CD1c-positive myeloid dendritic cell (primary cell): ENCODE measurements around the gene STAT1.
"Not testable (repeated sequence)": the region's sequence is repeated elsewhere in the genome, so short reads cannot be mapped to it uniquely, and the experiment has no call there.

ENCODE experiments used
- DNase-seq: peaks from one replicate; pipeline ENCODE4 v3.0.0-alpha.2; 2016; ENCODE audit errors: extremely low spot score

Gene STAT1

DNA sequence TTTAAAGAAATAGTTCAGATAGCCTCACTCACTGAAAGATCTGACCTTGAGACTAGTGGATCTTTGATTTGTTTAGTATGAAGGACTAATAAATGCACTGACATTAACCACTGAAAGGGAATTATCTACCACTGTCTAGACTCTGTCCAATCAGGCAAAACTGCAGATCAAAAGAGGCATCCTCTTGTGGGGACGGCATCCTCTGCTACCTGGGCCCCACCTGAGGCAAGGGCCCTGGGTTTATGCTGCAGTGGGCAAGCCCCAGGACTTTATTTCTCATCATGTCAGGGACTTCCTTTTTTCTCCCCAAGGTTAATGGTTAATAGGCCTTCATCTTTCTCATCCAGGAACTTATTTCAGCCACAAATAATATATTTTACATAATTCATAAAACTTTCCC is 32.2 kb downstream of the STAT1 start:
- no peak for DNase-seq

DNA sequence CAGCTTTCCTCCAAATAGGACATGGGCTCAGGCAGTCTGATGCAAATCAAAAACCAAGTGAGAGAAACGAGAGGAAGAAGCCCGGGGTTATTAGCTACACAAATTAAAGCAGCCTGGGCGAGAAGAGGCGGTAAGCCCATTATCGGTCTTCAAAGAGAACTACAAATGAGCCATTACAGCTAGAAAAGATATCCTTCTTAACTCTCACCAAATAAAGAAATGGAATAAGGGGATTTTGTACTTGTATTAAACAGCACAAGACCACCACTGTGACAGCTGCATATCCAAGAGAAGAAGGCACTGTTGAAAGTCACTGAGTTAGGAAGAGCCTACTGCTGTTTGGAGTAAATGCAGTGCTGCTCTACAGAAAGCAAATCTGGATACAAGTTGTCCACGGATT is 32.6 kb downstream of the STAT1 start:
- no peak for DNase-seq

DNA sequence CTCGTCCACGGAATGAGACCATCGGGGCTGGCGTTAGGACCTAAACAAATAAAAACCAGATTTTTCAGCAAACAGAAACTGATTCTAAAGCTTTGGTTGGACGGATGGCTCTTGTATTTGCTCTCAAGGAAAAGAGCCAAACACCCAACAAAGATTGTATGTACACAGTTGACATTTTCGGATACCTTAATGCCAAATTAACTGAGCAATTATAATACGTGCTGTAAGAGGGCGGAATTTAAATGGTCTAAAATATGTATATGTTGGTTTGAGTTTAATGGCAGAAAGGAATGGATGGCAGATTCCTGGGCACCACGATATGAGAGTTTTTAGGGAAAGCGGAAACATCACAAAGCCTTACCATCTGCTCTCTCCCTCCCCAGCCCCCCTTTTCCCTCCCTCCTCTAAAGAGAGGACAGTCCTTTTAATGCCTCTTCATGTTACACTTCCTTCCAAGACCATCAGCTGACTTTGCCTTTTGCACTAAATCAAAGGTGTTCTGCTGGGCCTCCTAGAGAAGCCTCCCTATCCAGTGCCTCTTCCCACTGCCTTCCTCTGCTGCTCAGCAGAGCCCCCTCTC is 33.3 kb downstream of the STAT1 start:
- no peak for DNase-seq

DNA sequence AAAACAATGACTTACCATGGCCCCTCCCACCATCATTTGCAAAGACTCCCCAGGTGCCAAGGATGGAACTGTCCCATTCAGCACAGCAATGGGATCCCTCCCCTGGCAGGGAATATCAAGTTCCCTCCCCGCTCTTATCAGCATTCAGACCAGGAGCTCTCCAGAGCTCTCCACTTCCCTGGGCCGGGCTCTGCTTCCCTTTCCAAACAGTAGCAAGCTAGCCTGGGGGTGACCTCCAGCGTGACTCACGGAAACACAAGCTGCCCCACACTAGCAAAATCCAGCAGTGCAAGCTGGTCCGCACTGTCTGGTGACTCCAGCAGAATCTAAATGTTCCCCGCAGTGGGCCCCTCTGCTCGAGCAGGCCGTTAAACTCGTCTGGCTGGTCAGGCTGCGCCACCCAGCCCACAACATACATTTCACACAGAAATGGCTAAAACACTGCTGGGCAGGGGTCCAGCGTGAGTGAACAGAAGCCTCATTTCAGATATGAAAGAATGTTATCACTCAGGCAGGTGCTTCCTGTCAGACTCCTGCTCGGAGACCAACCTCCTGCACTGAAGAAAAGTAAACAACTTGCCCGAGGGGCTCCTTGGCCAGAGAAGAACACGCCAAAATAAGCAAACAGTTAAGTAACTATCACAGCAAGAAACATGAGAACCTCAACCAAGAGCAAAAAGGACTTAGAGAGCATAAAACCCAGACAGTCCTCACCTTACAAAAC is 33.9 kb downstream of the STAT1 start:
- no peak for DNase-seq

DNA sequence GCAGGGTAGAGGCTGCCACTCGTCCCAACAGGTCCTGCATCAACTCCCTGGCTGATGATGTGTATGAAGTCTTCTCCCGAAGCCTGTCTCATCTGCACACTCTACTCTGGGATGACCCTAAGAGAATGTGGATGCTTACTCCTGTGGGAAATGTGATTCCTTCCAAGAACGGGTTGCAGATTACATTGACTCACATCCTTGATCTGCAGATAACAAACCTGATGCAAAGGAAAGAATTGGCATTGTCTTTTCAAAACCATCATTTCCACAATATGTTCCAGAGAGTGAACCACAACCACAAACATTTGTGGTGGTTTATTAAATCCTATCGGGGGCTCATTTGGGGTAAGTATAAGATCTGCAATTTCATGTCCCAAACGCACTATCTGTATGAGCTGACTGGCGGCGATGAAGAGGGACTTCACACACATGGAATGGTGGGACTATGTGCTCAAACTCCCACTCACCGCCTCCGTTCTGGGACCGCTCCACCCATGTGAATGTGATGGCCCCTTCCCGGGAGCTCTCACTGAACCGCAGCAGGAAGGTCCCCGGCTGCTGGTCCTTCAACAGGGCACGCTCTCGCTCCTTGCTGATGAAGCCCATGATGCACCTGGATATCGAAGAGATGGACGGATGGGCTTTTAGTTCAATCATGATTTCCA is 35.5 kb downstream of the STAT1 start:
- DNase-seq = no peak

DNA sequence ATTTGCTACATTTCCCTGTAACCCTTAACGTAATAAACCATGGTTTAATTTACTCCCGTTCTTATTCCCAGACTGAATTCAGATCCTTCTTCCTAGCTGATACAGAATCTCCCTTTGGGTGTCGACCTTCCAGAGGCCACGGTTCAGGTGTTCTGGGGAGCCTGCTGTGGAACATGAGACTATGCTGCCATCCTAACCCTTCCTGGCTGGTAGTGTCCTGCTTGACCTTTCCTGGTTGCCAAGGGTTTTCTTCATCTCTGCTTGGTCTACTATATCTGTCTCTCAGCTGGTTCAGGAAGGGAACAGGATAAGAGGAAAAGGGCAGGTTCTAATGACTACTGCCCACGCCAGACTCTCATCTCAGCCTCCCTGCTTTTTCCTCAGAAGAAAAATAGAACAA is 36.5 kb downstream of the STAT1 start:
- no peak for DNase-seq

DNA sequence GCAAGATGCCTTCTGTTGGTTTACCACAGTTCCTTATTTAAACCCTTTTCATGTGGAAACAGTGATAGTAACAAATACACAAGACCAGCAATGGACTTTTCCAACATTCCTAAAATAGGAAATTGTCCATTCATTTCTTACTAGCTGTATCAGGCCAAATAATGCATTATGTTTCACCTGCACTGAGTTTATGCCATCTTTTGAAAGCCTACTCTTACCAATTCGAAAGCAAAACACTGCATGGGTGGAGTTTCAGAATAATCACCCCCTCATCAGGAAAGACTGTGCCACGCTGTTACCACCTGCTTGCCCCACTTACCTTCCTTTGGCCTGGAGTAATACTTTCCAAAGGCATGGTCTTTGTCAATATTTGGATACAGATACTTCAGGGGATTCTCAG is 37.5 kb downstream of the STAT1 start:
- no peak for DNase-seq

DNA sequence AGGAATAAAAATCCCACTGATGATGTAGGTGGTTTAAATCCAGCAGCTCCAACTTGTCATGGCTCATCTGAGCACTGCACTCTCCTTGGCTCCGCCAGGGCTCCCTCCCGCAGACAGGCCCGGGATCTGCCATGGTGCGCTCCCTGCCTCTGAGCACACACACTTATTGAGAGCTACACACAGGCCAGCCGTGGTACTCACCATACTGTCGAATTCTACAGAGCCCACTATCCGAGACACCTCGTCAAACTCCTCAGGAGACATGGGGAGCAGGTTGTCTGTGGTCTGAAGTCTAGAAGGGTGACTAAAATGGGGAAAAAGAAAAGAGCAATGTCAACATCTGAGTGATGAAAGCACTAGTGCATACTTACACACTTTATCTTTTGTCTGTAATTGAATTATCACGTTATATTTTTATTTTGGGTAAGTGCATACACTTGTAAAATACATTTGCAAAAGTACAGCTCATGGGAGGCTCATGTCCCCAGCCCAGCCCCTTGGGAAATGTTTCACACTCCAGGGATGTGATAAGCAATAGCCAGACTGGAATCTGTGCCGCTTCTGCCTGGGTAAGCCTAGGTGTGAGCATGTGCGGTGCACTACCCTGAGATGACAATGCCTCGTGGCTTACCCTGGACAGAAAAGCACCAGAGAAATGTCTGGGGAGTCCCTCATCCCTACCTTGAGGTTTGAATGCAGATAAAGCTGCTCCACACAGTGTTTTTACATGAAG is 39.2 kb downstream of the STAT1 start:
- DNase-seq = no peak

DNA sequence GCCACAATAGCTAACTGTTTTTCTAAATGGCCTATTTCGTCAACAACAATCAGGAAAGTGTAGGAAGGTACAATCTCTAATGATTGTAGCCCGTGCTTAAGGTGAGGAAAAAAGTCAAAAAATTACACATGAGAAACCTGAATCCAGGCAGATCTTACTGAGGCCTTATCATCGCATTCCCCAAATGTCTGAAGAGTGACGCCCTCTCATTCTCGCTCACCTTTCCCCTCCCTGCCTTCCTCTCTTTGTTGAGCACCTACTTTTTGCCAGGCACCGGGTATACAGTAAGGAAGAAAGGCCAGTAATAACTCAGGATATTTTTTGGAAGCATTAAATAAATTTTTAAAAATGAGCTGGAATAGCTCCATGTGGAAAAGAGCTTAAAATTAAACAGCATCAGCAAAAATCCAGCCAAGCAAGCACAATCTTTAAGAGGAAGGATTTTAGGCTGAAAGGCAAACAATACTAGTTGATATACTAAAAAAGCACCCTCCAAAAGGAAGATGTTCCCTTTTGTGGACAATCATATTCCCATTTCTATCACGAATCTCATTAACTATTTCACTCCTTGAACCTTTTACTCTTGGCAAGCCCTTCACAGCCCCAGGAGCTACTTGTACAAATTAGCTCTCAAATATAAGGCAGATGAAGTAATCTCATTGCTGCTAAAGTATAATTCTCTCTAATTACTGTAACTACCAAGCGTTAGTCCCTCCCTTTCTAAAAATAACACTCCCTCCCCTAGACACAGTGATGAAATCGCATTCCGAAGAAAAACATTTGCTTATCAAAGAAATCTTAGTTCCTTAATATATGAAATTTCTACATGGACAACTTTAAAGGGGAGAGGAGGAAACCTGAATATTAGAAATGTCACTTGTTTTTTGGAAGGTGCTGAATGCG is 40.0 kb downstream of the STAT1 start:
- DNase-seq = no peak

DNA sequence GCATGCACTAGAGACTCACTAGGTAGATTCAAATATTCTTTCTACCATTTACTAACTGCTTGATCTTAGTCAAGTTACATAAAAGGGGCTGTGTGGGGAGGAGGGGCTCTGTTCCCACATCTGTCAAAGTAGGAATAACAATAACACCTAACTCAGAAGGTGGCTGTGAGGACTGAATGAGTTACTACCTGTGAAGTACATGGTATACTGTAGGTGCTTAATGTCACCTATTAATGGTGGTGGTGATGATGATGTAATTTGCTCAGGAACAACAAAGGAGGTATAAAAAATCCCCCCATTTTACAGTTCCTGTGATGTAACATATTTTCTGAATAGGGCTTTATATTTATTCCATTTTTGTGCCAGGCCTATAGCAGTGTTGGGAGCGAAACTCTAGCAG is 40.7 kb downstream of the STAT1 start:
- DNase-seq = no peak

DNA sequence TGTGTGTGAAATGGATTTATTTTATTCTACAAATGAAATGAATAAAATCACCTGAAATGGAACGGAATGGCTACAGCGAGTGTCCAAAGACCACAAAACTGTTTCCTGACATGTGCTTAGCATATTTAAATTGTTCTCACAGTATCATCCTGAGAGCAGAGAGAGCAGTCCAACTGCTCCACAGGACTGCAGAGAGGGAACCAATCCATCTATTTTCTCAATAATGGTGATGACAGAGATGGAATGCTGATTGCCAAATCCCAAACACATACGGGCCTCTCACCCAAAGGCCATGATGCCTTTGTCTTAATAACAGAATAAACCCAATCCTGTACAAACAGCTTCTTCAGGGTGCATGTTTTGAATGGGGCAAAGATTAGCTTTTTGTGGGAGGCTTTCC is 41.1 kb downstream of the STAT1 start:
- DNase-seq = no peak

DNA sequence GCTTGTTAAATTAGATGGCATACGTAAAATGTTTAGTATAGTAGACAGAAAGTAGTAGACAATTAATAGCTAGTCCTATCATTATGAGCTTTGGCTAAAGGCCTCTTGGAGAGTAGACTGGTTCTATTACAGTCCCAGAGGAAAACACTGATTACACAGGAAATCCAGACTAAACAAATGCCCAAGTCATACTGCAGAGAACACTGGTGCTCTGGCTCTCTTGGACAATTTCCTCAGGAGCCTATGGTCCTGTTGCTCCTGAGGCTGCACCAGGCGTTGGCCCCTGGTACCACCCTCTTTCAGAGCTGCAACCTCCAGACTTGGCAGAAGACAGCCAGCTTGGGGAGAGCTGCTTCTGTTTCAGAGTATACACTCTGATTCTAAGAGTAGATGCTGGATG is 41.8 kb downstream of the STAT1 start:
- DNase-seq = no peak

DNA sequence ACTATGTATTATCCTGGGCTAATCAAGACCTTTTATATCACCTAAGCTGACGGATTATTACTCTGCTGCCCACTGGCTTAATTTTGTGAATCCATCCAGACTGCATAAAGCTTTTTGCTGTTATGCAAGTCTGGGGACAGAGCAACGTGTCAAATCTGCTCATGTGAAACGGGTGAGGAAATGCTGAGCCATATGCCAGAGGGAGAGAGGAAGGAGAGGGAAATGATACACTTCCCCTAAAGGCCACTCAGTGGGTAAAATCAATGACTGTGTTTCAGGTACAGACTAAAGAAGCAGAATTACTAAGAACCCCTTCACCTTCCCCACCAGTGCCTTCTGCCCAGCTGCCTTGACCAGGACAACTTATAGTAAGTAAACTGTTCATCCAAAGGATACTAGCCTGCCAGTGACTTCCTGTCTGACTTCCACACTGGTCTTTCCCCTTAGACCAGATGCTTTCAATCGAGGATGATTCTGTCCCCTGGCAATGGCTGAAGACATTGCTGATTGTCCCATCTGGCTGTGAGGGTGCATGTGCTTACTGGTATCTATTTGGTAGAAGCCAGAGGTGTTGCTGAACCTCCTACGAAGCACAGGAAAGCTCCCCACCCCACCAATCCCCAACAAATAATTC is 43.0 kb downstream of the STAT1 start:
- peak; percentile 35 for DNase-seq

DNA sequence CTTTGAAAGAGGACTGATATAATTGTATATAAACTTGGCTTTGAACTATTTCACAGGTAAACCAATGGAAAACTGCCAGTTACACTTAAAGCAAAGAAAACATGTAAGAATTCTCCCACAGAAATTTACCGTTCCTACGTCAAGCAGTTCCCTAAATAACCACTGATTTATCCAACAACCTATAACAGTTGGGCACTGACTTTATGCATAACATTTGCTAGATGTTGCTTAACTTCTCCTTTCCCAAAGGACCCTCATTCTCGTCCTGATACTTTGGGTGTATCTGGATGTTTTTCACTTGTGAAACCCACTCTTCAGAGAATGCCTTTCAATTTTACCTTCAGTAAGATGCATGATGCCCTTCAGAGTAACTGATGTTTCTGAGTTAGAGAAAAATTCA is 43.8 kb downstream of the STAT1 start:
- peak; percentile 6 for DNase-seq

DNA sequence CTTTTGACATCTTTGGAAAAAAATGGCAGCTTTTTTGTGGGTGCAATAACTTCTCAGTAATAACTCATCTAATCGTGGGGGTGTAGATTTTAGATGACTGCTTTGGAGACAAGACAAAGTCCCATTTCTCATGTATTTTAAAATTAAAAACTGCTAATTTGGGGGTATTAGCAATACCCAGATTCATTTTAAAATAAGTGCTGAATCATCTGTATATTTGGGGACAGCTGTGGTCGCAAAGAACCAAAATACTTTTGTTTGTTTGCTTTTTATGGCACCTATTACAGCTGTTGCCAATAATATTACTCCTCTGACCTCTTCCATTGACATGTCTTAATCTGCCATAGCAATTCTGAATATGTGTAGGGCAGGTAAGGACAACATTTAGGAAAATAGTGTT is 45.4 kb downstream of the STAT1 start:
- no peak for DNase-seq

DNA sequence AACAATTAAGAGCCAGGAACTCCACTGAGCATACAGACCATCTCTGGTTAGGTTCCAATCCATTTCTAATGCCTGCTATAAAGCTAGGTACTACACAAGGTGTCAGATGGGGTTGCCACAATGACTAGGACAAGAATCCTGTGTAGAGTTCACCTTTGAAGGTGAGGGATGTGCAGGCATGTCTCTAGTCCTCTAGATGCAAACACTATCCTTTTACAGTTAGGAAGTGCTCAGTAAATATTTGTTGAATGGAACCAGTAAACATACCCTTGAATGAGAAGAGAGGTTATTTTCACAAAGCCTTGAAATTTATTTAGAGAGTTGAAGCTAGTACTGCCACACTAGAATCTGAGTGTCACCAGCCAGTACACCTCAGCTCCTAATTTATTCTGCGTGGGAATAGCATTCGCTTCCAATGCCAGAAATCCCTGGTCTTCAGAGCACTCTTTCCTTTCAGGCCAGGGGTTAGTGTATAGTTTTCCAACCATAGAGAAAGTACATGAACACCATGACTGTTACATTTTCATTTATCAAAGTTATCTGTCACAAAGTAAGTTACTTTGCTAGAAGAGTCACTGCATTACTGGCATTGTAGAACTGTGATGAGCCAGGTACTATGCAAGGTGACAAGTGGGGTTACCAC is 48.3 kb downstream of the STAT1 start:
- no peak for DNase-seq

DNA sequence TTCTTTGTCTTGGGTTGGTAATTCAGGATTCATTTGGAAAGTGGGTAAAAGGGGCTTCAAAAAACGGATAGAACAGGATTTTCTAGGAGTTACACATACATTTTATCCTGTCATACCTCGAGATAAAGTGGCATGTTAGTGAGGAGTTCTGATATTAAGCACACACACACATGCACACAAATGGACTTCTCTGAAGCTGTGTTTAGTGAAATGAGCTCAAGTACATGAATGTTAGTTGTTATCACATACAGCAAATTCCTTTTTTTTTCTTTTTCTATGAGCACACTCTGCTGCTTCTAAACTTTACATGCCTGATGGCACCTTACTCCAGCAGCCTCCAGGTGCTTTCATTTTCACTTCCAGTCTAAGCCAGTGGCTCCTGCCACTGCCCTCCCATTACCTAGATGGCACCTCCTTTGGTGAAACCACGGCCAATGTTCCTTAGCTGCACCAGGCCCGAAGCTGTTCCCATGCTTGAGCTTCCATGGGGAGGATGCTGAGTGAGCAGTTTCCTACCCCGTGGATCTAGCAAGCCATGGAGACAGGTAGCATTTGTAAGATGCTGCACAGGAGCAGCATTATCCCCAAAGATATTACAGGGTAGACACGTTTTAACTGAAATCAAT is 49.7 kb downstream of the STAT1 start:
- no peak for DNase-seq

DNA sequence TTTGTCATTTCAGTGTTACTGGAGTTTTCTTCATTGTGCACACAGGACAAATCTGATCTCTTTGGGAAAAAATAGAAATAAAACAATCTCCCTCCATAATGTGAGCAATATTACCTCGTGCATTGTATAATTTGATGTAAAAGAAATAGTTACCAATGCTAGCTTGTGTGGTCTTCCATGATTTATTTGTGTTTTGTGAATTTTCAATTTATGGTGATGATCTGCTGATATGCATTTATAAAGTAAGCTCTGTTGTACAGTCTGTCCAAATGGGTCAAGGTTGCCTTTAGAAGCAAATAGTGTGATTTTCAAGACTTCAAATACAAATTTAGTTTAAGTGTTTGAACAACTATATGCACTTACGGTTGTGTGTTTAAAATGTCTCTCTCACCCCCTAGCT is 50.9 kb downstream of the STAT1 start:
- no peak for DNase-seq

DNA sequence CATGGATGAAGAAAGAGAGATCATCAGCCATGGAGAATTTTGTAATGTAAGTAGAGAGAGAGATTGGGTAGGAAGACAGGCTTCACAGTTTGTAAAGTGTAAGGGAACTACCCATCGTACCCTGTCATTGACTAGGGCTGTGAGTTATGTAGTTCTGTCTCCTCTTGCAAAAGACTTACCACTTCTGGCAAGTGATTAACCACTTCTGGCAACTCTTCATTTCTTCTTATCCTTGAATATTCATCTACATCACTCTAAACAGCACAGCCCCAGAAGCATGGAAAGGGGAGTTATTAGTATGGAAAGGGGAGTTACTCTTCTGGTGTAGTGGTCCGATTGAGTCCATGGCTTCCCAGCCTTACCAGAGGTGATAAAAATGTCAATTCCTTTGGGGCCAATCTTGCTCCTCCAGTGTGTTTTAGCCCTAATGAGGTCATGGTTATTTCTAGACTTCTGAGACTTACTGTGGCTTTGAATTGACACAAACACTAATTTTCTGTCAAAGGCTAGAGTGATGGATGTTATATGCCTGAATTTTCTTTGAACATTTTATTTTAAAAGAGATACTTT is 52.0 kb downstream of the STAT1 start:
- no peak for DNase-seq

DNA sequence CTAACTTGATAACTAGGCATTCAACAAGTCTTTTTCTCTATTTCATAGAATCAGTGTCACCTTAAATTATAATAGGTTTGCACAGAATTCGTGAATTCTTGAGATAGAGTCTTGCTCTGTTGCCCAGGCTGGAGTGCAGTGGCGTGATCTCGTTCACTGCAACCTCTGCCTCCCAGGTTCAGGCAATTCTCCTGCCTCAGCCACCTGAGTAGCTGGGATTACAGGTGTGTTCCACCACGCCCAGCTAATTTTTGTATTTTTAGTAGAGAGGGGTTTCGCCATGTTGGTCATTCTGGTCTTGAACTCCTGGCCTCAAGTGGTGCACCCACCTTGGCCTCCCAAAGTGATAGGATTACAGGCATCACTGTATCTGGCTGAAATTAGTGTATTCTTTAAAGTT is 52.9 kb downstream of the STAT1 start:
- DNase-seq = not testable (repeated sequence)
